ENCODE measurements around the gene PVALEF. TPM values are rescaled to one million over a fixed set of nuclear protein-coding genes. Genes with fewer than 3 reads are reported as not detected.

The PVALEF gene
- total RNA-seq, result not detected

DNA sequence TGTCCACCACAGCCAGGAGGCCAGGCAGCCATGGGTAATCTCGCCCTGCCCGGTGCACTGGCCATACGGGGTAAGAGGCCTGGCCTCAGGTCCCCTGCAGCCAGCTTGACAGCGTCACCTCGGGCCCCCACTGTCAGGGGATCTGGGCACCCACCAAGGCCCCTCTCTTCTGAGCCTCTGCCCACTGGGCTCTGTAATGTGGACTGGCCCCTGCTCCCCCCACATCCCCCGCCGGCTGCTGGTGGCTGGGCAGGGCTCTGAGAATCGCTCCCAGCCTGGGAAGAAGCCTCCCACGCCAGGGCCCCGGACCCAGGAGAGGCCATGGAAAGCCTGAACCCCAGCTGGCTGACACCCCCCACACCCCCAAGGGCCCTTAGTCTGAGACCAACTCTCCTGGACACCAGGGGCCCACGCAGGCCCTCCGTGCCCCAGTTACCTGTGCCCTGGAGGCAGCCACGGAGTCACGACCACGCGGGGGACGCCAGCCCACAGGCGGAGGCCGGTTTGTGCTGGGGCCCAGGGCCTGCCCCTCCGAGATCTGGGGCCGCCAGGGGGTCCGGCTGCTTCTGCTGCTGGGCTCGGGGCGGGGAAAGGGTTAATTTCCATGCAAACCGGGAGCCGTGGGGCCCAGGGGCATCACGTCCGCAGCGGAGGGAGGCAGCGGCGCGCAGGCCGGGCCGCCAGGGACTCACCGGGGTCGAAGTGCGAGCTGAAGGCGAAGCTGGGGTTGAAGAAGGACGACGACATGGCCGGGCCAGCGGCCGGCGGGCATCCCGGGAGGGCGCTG is at the start of gene PVALEF:
Gene PVALEF, plus strand, starts transcription at position 262 of the 787 bp plus-strand sequence. CDS start 15,720 bp downstream, outside the sequence.
- DNase-seq, result no peak

DNA sequence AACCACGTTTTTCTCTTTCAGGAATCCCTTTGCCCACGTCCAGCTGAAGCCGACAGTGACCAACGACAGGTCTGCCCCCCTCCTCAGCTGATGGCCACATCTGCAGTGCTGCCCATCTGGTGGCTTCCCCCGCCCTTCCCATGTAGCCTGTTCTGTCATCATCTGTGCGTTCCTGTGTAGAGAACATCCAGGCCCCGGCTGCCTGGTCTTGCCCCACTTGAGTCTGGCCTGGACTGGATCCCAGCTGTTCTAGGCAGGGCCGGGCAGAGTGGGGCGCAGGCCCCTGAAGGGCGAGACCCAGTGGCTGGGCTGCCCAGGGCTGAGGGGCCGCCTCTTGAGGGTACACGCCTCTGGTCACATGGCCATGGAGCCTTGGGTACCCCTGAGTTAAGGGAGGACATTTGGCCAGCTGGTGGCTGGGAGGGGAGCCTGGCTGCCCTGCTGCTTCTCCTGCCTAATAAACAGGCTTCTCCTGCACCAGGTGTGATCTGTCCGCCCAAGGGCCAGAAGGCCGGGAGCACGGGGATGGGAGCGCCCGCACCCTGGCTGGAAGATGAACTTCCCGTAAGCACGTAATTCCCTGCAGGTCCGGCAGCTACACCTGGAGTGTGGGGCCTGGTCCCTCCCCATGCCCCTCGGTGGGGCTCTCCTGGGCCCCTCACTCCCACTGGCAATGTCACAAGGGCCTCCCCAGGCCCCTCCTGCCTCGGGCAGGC is 49.4 kb upstream of the PVALEF start:
- DNase-seq, result no peak

DNA sequence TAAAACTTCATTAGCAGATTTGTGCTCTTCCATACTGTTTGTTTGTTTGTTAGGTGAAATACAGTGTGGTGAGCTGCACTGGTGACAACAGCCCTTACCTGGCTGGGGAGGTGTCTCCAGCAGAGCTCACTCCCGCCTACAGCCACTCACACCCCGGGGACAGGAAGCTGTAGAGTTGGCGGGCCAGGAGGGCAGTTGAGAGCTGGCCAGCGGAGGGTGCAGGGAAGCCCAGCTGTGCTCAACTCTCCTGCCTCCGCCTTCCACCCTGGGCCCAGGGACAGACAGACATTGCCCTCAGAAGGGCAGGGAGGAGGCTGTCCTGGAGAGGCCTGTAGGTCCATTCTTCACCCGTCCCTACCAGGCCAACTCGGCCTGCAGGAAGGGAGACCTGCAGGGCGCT is 48.6 kb upstream of the PVALEF start:
- DNase-seq, result no peak

DNA sequence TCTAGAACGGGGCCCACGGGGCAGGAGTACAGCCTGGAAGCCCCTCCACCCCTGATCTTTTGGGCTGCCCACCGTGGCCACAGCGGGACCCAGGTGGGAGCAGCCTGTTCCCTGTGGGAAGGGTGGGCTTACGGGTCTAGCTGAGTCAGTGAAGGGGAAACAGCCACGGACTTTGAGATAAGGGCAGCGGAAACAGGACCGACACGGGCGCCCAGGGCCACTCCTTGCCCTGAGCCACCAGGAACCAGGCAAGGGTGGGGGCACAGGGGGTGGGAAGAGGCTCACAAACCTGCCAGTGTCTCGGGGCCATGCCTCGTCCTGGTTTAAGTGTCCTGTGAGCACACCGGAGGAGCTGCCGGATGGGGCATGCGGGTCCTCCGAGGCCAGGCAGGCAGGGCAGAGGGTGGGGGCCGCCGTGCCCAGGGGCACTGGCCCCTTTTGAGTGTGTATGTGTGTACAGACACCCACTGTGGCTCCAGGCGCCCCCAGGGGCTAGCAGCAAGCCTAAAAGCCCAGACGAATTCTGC is 47.6 kb upstream of the PVALEF start:
- no peak for DNase-seq

DNA sequence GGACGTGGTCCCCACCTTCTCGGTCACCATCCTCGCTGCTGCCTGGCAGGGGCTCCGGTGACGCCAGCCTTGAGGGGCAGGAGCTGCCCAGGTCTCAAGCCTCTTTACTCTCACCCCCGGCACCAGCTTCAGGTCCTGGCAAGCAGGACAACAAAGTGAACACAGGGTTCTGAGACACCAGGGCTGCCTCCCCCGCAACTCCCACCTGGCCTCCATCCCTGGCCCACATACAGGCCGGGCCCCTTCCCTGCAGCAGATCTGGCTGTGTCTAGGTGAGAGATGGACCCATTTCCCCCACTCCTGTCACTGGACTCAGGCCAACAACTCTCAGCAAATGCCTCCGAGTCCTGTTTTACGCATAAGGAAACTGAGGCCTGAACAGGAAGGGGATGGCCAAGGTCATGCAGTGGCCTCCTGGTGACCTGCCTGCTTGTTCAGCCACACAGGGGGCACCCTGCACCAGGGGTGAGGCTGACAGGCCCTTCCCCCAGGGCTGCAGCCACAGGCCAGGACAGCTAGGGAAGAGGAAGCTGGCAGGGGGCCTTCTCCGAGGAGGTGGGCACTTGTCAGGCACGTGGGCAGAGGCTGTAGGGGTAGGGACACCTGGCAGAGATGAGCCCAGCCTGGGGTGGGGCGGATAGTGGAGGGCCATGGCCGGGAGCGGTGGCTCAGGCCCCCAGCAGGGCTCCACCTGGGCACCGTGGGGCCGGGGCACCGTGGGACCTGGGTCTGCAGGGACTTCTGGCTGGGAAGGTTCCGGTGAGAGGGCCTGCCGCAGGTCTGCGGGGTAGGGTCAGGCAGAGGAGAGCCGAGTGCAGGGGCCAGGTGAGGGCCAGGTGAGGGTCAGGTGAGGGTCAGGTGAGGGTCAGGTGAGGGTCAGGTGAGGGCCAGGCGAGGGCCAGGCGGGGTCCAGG is 46.7 kb upstream of the PVALEF start:
- no peak for DNase-seq

DNA sequence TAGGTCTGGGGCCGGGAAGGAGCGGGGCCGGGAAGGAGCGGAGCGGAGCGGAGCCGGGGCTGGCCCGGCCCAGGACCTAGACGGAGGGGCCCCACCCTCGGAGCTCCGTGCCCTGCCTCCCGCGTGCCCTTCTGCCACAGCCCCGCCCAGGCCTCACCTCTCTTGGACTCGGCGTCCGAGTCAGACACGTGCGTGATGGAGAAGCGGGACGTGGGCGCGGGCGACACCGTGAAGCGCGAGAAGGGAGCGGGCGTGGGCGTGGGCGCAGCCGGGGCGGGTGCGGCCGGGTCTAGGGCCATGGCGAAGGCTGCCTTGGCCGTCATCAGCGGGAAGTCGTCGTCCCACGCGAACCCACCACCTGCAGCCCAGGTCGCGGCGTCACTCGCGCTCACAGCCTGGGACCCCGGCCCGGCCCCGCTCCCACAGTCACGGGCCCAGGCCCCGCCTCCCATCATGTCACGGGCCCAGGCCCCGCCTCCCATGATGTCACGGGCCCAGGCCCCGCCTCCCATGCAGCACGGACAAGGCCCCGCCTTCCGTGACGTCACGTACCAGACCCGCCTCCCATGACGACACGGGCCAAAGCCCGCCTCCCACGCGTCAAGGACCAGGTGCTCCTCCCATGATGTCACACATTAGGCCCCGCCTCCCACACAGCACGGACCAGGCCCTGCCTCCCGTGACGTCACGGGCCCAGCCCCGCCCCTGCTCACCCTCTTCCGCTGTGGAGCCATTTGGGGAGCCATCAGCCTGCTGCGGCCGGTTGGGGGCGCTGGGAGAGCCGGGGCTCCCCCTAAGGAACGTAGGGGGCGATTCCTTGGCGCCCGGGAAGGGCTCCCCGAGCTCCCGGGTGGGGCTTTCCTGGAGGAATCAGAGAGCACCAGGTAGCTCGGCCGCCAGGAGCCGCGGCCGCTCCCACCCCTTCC is 45.8 kb upstream of the PVALEF start:
- DNase-seq, result peak; percentile 72

DNA sequence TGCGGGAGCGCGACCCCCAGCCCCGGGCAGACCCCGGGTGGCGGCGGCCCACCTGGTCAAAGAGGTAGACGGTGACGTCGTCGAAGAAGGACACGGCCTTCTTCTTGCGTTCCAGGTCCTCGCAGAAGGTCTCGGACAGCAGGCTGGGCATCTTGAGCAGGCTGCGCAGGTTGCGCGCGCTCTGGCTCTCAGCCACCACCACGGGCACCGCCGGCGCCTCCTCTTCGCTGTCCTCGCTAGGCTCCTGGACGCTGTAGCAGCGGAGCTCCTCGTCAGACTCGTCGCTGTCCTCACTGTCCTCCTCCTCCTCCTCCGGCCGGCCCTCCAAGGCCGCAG is 45.2 kb upstream of the PVALEF start:
- no peak for DNase-seq

DNA sequence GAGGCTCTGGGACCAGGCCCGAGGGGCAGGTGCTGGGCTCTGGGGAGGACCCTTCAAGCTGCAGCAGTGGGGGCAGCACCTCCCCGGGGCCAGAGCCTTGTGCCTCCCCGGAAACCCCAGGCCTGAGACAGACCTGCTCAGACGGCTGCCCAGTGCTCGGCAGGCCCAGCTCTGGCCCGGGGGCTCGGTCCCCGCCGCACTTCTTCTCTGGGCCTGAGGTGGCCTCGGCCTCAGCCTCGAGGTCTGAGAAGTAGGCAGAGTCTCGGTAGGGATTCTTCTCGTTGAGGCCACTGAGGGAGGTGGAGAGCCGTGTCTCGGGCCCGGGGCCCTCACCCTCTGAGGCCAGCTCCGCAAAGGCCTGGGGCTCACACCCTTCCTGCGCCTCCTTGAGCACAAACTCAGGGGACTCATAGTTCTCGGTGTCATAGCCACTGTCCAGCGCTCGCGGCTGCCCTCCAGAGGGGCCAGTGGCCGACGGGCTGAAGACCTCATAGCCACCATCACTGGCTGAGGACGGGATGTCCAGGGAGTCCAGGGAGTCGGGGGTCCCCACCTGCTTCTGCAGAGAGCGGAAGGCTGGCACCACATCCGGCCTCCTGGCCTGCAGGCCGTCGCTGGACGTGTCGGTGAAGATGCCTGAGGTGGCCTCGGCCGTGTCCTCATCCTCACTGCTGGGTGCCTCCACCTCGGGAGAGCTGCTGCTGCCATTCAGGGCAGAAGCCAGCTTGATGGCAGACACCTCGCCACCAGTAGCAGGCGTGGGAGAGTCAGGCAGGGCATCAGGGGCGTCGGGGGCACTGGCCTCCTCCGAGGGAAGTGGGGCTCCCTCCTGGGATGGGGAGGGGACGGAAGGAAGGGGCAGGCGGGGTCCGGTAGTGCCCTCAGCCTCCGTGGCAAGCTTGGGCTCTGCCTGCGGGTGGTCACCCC is 44.3 kb upstream of the PVALEF start:
- DNase-seq, result no peak

DNA sequence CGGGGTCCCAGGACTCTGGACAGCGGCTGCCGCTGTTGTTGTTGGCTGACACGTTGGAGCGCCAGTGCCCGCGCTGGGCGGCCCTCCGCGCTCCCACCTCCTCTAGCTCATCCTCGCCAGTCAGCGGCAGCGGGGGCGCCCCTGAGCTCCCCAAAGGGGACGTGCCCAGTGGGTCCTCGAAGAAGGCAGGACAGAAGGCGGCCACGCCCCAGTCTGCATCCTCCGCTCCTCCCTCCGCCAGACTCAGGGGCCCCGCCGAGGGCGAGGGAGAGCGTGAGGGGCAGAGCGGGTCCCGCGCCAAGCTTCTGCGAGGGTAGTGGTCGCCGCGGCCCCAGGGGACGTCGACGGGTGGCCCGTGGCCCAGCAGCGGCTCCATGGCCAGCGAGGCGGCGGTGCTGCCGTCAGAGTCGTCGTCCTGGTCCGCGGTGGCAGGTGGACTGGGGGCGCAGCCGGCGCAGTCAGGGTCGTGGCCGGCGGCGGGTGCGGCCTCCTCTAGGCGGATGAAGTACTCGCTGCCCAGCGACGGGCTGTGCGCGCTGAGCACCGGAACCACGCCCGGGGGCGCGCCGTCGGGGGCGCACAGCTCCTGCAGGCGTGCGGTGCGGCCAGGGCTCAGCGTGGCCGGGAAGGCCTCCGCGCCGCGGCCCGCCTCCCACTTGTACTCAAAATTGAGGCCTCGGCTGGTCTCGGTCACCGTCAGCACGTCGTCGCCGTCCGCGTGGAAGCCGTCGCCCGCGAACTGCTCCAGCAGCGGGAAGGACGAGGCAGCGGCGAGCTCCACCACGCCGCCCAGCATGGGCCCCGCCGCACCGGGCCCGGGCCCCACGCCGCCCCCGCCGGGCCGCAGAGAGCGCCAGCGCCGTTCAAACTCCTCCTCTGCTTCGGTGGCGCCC is 43.2 kb upstream of the PVALEF start:
- DNase-seq, result no peak

DNA sequence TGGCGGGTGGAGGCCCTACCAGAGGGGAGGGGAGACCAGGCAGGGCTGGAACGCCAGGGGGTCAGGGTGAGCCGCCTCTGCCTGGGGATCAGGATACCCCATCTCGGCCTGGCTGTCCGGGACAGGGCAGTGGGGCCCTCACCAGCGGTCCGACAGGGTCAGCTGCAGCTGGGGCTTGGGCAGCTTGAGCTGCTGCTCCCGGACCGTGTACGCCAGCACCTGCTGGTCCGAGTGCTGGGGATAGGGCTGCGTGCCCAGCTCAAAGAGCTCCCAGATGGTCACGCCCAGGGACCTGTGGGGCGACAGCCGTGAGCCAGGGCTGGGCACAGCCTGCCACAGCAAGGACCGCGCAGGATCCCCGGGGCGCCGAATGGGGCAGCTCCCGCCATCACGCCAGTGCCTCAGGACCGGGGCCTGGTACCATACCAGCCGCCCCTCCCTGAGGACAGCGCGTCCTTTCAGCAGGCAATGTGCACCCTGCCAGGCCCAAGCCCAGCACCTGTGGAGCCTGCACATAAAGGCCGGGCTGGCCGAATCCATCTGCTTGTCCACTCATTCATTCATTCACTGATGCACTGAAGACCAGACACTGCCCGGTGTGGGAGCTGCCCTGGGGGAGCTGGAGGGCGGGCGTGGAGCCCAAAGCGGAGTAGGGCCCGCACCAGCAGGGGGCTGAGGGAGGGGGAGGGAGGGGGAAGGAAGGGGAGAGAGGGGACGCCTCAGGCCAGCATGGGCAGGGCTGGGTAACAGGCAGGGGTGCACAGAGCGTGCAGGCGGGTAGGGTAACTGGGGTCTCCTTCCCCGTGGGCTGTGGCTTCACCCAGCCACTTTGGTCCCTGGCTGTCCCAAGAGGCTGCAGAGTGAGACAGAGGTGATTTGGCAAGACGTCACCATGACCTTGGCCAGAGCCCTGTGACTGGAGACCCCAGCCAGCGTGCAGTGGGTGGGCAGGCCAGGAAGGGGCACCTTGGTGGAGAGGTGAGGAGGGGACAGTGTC is 42.0 kb upstream of the PVALEF start:
- DNase-seq, result no peak

DNA sequence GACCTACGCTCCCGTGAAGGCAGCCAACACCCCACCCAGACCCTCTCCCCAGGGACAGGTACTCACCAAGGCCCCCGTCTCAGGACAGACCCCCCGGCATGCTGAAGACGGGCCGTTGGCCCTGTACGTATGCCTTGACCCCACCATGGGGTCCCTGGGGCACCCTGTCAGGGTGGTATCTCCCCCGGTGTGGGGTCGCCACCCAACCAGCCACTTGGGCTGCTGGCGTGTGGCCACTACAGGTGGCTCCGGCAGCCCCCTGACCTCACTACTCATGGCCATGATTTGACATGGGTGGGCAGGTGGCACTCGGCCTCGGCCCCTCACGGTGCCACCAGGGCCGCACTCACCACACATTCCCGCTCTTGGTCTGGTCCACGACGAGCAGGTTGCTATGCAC is 40.9 kb upstream of the PVALEF start:
- DNase-seq, result no peak

DNA sequence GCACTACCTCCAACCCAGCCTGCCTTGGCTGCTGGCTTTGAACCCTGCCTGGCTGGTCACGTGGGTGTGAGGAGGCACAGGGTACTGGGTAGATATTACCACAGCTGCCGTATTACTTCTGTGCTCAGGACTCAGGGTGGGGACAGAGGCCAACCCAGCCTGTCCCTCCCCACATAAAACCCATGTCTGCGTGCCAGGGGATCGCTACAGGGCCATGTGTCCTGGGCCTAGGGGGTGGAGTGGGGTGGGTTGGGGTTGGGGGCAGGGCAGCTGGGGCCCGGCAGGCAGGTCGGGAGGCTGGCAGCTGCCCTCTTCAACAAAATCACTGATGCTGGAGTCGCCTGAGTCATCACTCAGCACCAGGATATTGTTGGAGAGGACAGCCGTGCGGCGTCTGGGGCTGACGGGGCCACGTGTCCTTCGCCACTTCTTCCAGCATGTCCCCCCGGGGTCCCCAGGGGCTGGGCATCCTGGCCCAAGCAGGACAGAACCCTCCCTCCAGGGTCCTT is 39.7 kb upstream of the PVALEF start:
- DNase-seq, result no peak

DNA sequence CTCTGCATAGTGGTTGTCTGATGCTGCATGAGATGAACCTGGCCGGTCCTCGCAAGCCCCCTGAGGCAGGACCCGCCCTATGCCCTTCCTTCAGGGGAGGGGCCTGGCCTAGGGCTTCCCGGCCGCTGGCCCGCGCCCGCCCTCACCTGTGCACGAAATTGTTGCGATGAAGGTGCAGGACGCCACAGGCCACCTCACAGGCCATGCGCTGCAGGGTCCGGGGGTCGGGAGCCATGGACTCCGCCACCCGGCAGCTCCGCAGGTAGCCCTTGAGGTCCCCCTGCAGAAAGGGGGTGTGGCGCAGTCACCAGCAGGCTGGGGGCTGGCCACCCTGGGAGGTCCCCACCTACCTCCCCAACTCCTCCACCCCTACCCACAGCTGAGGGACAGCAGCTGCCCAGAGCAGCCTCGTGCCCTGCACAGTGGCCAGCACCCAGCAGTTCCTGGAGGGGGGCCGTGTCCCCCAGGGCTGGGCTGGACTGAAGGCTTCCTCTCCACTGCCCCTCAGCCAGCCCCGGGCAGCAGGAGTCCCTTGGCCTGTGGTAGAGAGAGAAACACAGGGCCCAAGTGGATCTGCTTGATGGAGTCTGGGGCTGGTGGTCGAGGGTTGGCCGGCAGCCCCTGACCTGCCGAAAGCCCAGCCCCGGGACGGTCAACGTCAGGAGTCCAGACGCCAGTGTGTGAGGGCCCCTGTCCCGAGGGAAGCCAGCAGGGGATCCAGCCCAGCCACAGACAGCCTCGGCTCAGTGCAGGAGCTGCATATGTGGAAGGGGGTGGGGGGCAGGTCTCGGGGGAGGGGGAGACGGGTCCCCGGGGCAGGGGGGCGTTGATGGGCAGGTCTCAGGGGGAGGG is 38.8 kb upstream of the PVALEF start:
- no peak for DNase-seq

DNA sequence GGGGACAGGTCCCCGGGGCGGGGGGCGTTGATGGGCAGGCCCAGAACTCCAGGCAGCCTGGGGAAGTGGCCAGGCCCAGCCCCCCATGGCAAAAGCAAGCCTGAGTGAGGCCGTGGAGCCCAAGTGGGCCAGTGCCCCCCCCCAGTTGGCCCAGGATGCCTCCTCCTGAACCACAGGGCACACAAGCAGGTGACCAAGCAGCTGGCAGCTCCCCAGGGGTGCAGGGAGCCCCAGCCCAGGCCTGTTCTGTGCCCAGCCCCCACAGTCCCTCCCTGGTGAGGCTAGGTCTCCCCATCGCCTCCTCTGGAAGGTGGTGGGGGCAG is 38.2 kb upstream of the PVALEF start:
- DNase-seq, result no peak

DNA sequence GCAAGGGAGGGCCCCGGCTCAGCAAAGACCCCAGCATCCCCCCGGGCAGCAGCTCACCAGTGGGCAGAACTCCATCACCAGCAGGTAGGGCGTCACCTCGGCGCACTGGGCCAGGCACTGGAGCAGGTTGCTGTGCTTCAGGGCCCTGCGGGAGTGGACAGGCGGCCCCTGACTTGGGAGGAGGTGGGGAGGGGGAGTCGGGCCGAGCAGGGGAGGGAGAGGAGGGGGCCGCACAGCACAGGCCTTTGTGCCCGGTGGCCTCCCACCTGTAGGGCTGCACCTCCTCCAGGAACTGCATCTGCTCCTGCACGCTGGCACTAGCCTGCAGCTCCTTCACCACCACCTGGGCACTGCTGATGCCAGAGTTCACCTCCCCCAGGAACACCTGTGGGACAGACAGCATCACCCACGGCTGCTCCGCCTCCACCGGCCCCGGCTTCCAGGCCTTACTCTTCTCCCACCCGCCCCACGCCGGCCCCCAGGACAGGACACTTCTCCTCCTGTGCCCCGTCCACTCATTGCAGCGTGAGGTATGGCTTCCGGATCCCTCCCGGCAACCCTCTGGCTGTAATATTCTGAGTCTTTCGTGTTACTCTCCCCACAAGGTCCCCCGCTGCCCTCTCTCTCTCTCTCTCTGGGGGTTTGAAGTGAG is 37.7 kb upstream of the PVALEF start:
- DNase-seq, result no peak

DNA sequence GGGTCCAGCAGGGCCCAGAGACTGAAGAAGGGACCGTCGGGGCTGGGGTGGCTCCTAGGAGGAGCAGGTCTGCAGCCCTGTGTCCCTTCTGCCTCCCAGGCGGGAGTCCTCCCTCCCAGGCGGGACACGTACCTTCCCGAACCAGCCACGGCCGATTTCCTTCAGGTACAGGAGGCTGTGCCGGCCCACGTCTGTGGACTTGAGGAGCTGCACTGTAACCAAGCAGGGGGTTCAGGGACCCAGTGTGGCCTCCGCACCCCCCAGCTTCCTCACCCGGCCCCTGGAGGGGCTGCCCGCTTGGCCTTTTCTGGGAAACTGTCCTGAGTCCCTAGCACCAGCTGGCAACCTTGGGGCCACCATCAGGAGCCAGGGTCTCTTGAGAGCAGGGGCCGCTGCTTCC is 37.0 kb upstream of the PVALEF start:
- no peak for DNase-seq

DNA sequence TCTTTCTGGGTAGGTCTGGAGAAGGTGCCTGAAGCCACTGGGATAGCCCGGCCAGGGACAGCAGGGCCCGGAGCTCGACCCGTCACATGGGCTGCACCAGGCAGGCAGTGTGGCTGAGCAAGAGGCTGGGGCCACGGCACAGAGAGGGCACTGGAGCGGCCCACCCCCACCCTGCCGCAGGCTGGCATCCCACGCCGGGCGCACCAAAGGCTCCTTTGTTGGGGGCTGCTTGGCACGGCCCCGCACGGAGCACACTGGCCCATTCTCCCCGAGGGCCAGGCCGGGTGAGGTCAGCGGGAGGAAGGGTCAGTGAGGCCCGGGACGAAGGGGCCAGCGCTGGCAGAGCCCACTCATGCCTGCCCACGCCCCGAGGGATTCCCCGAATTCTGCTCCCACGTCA is 36.5 kb upstream of the PVALEF start:
- DNase-seq, result no peak

Measured in effector CD4-positive, alpha-beta T cell (primary cell).